HG03139 (cell line): ENCODE measurements around the gene OR2A14.
"Not testable (repeated sequence)": the region's sequence is repeated elsewhere in the genome, so short reads cannot be mapped to it uniquely, and the experiment has no call there.

ENCODE experiments used
- ATAC-seq: cut with Tn5 transposase; IDR thresholded peaks from one replicate; pipeline ENCODE4 v1.9.1; 2021; ENCODE audit not compliant: unreplicated experiment

Gene OR2A14

DNA sequence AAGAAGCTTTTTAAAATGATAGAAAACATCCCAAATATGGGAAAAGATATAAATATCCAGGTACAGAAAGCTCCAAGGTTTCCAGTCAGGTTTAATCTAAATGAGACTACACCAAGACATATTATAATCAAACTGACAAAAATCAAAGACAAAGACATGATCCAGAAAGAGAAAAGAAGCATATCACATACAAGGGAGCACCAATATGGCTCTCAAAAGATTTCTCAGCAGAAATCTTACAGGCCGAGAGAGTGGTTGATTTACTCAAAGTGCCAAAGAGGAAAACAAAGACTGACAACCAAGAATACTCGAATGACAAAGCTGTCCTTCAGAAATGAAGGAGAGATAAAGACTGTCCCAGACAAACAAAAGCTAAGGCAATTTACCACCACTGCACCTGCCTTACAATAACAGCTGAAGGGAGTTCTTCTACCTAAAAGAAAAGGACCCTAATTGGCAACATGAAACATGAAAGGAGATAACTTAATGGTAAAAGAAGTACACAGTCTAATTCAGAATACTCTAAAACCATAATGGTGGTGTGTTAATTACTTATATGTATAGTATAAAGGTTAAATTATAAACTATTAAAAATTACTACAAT lies 25.4 kb downstream of the OR2A14 start:
- ATAC-seq: no peak

- no peak for ATAC-seq
Measured at GRCh38 chr7:144158861-144159260, 35.9 kb downstream of the OR2A14 start.

DNA sequence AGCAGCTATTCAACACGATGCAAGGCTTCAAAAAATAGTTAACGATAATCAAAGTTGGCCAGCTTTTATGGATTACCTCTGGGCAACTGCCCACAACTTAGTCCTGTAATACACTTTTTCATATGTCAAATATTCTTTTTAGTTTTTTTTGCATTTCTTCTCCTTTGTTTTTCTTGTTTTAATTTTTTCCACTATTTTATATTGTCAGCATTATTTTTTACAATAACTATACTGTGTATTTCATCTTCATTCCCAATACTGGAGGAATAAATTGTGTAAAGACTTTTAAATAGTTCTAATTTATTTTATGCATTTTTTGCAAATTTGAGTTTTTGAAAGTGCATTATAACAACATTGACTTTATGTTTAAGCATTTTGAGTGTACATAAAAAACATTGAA lies 41.8 kb downstream of the OR2A14 start:
- no peak for ATAC-seq

- ATAC-seq: not testable (repeated sequence)
Measured at GRCh38 chr7:144171594-144172350, 48.8 kb downstream of the OR2A14 start.

DNA sequence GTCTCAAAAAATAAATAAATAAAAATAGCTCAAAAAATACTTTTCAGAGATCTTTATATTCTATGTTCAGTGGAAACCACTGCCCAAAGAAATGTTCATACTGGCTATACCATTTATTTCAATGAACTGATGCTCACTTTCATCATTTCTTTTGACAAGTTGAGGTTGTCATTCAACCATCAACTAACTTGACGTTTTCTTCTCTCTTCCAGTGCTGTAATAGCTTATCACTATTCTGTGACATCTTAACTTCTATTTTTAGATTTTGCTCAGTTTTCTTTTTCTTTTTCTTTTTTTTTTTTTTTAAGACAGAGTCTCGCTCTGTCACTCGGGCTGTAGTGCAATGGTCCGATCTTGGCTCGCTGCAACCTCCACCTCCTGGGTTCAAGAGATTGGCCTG lies 51.6 kb downstream of the OR2A14 start:
- ATAC-seq: no peak

- peak; percentile 93 for ATAC-seq
Measured at GRCh38 chr7:144178380-144179164, 55.6 kb downstream of the OR2A14 start.

- peak; percentile 22 for ATAC-seq
Measured at GRCh38 chr7:144179165-144179479, 56.1 kb downstream of the OR2A14 start.
